ENCODE data around the gene ZNF750.

The ZNF750 gene

GRCh38 chr17:82874011-82874835 lies 34.4 kb upstream of the ZNF750 start:
- H3K36me3 ChIP-seq (ENCODE audit: control insufficient read depth in 1 of 2, insufficient read depth in 2 of 2, low read length in 2 of 2) = peaks cover 13% of the 10 kb centered on the region in 2 experiments
- no peak overlapping the region for H3K4me3 ChIP-seq (ENCODE audit: low read depth, low read length)
- H2BK120ac ChIP-seq (ENCODE audit: insufficient read depth, low read length, poor library complexity) = peak overlapping the region; percentile 30
- no CpG with 5 or more reads among the region's 34 CpGs for WGBS (ENCODE audit: extremely low coverage, insufficient coverage, insufficient read length)
- H3K4me2 ChIP-seq (ENCODE audit: low read length) = no peak overlapping the region
- H3K27ac ChIP-seq (ENCODE audit: low read depth, low read length) = no peak overlapping the region
- H4K12ac ChIP-seq (ENCODE audit: low read depth, low read length) = no peak overlapping the region
- H3K23ac ChIP-seq (ENCODE audit: low read length) = no peak overlapping the region
- H3K27me3 ChIP-seq (ENCODE audit: insufficient read depth, low read length) = no peaks in the 10 kb centered on the region
- peak overlapping the region; percentile 60 for H2BK12ac ChIP-seq (ENCODE audit: low read length)
- H3K9me3 ChIP-seq (ENCODE audit: insufficient read depth, low read depth, low read length) = peaks cover 1% of the 10 kb centered on the region
- peak overlapping the region; percentile 42 for H3K14ac ChIP-seq (ENCODE audit: low read length)
- H4K8ac ChIP-seq (ENCODE audit: low read depth, low read length) = no peak overlapping the region
- no peak overlapping the region for H2BK5ac ChIP-seq (ENCODE audit: low read depth, low read length, poor library complexity)
- peak overlapping the region; percentile 17 for H3K4ac ChIP-seq (ENCODE audit: low read depth, low read length)
- H3K4me1 ChIP-seq (ENCODE audit: control insufficient read depth in 1 of 2, insufficient read depth in 2 of 2, low read length in 2 of 2) = peaks cover 13 to 19% of the 10 kb centered on the region in 2 experiments
- peak; percentile 91 to 94 for DNase-seq
- peak overlapping the region; percentile 48 for H3K18ac ChIP-seq (ENCODE audit: low read length)
- peak overlapping the region; percentile 66 for H2AK5ac ChIP-seq (ENCODE audit: low read length)
- H2AFZ ChIP-seq (ENCODE audit: insufficient read depth, low read length, poor library complexity) = no peak overlapping the region
- no peaks in the 10 kb centered on the region for H3K79me2 ChIP-seq (ENCODE audit: control insufficient read depth, insufficient read depth, low read length, poor library complexity)
- peaks cover 15% of the 10 kb centered on the region for H3K79me1 ChIP-seq (ENCODE audit: low read length)
- H4K91ac ChIP-seq (ENCODE audit: low read depth, low read length) = peak overlapping the region; percentile 53
- H3K9ac ChIP-seq (ENCODE audit: low read length) = no peak overlapping the region

GRCh38 chr17:82873521-82873920 lies 33.7 kb upstream of the ZNF750 start:
- Histone ChIP-seq H3K9ac (ENCODE audit: low read length) (no peak overlapping the region), H3K23ac (ENCODE audit: low read length) (no peak overlapping the region), H3K4me1 (ENCODE audit: control insufficient read depth in 1 of 2, insufficient read depth in 2 of 2, low read length in 2 of 2) (peaks cover 13 to 19% of the 10 kb centered on the region in 2 experiments), H4K12ac (ENCODE audit: low read depth, low read length) (no peak overlapping the region), H4K91ac (ENCODE audit: low read depth, low read length) (peak overlapping the region; percentile 53), H3K4me2 (ENCODE audit: low read length) (no peak overlapping the region), H2BK5ac (ENCODE audit: low read depth, low read length, poor library complexity) (no peak overlapping the region), H4K8ac (ENCODE audit: low read depth, low read length) (no peak overlapping the region), H2BK12ac (ENCODE audit: low read length) (no peak overlapping the region), H3K79me1 (ENCODE audit: low read length) (peaks cover 15% of the 10 kb centered on the region), H3K14ac (ENCODE audit: low read length) (no peak overlapping the region), H3K4me3 (ENCODE audit: low read depth, low read length) (no peak overlapping the region), H2BK120ac (ENCODE audit: insufficient read depth, low read length, poor library complexity) (no peak overlapping the region), H3K36me3 (ENCODE audit: control insufficient read depth in 1 of 2, insufficient read depth in 2 of 2, low read length in 2 of 2) (peaks cover 11 to 13% of the 10 kb centered on the region in 2 experiments), H2AFZ (ENCODE audit: insufficient read depth, low read length, poor library complexity) (no peak overlapping the region), H2AK5ac (ENCODE audit: low read length) (no peak overlapping the region), H3K27ac (ENCODE audit: low read depth, low read length) (no peak overlapping the region), H3K79me2 (ENCODE audit: control insufficient read depth, insufficient read depth, low read length, poor library complexity) (no peaks in the 10 kb centered on the region), H3K4ac (ENCODE audit: low read depth, low read length) (no peak overlapping the region), H3K18ac (ENCODE audit: low read length) (no peak overlapping the region), H3K9me3 (ENCODE audit: insufficient read depth, low read depth, low read length) (no peaks in the 10 kb centered on the region), H3K27me3 (ENCODE audit: insufficient read depth, low read length) (no peaks in the 10 kb centered on the region)
- no peak for DNase-seq
- no CpG with 5 or more reads among the region's 19 CpGs for whole genome bisulfite sequencing (ENCODE audit: extremely low coverage, insufficient coverage, insufficient read length)

- Histone ChIP-seq H3K4ac (ENCODE audit: low read depth, low read length) (no peak overlapping the region), H3K79me2 (ENCODE audit: control insufficient read depth, insufficient read depth, low read length, poor library complexity) (no peaks in the 10 kb centered on the region), H3K4me3 (ENCODE audit: low read depth, low read length) (no peak overlapping the region), H3K36me3 (ENCODE audit: control insufficient read depth in 1 of 2, insufficient read depth in 2 of 2, low read length in 2 of 2) (peaks cover 11 to 13% of the 10 kb centered on the region in 2 experiments), H4K12ac (ENCODE audit: low read depth, low read length) (no peak overlapping the region), H3K4me1 (ENCODE audit: control insufficient read depth in 1 of 2, insufficient read depth in 2 of 2, low read length in 2 of 2) (peaks cover 13 to 19% of the 10 kb centered on the region in 2 experiments), H3K27ac (ENCODE audit: low read depth, low read length) (no peak overlapping the region), H3K23ac (ENCODE audit: low read length) (no peak overlapping the region), H3K18ac (ENCODE audit: low read length) (no peak overlapping the region), H2BK120ac (ENCODE audit: insufficient read depth, low read length, poor library complexity) (no peak overlapping the region), H2AK5ac (ENCODE audit: low read length) (peak overlapping the region; percentile 49), H2BK12ac (ENCODE audit: low read length) (no peak overlapping the region), H3K9ac (ENCODE audit: low read length) (no peak overlapping the region), H4K91ac (ENCODE audit: low read depth, low read length) (peak overlapping the region; percentile 26), H2BK5ac (ENCODE audit: low read depth, low read length, poor library complexity) (no peak overlapping the region), H4K8ac (ENCODE audit: low read depth, low read length) (no peak overlapping the region), H3K9me3 (ENCODE audit: insufficient read depth, low read depth, low read length) (no peaks in the 10 kb centered on the region), H3K14ac (ENCODE audit: low read length) (no peak overlapping the region), H3K27me3 (ENCODE audit: insufficient read depth, low read length) (no peaks in the 10 kb centered on the region), H3K4me2 (ENCODE audit: low read length) (no peak overlapping the region), H2AFZ (ENCODE audit: insufficient read depth, low read length, poor library complexity) (no peak overlapping the region), H3K79me1 (ENCODE audit: low read length) (peaks cover 15% of the 10 kb centered on the region)
- DNase-seq = no peak
- WGBS (ENCODE audit: extremely low coverage, insufficient coverage, insufficient read length) = no CpG with 5 or more reads among the region's 33 CpGs
These were observed 33.0 kb upstream of the ZNF750 start for GRCh38 chr17:82872591-82873520.

- H3K18ac ChIP-seq (ENCODE audit: low read length) = no peak overlapping the region
- H4K91ac ChIP-seq (ENCODE audit: low read depth, low read length) = no peak overlapping the region
- no peaks in the 10 kb centered on the region for H3K27me3 ChIP-seq (ENCODE audit: insufficient read depth, low read length)
- no peak overlapping the region for H2BK120ac ChIP-seq (ENCODE audit: insufficient read depth, low read length, poor library complexity)
- no peak overlapping the region for H3K4ac ChIP-seq (ENCODE audit: low read depth, low read length)
- no peak overlapping the region for H2BK12ac ChIP-seq (ENCODE audit: low read length)
- H3K4me3 ChIP-seq (ENCODE audit: low read depth, low read length) = no peak overlapping the region
- H2AFZ ChIP-seq (ENCODE audit: insufficient read depth, low read length, poor library complexity) = no peak overlapping the region
- H3K79me1 ChIP-seq (ENCODE audit: low read length) = peaks cover 20% of the 10 kb centered on the region
- no CpG with 5 or more reads among the region's 41 CpGs for WGBS (ENCODE audit: extremely low coverage, insufficient coverage, insufficient read length)
- H3K27ac ChIP-seq (ENCODE audit: low read depth, low read length) = no peak overlapping the region
- H3K14ac ChIP-seq (ENCODE audit: low read length) = no peak overlapping the region
- H3K36me3 ChIP-seq (ENCODE audit: control insufficient read depth in 1 of 2, insufficient read depth in 2 of 2, low read length in 2 of 2) = peaks cover 11 to 13% of the 10 kb centered on the region in 2 experiments
- H3K9ac ChIP-seq (ENCODE audit: low read length) = no peak overlapping the region
- no peaks in the 10 kb centered on the region for H3K79me2 ChIP-seq (ENCODE audit: control insufficient read depth, insufficient read depth, low read length, poor library complexity)
- H2AK5ac ChIP-seq (ENCODE audit: low read length) = no peak overlapping the region
- H4K8ac ChIP-seq (ENCODE audit: low read depth, low read length) = no peak overlapping the region
- H3K4me2 ChIP-seq (ENCODE audit: low read length) = no peak overlapping the region
- no peak overlapping the region for H3K23ac ChIP-seq (ENCODE audit: low read length)
- no peak for DNase-seq
- H3K4me1 ChIP-seq (ENCODE audit: control insufficient read depth in 1 of 2, insufficient read depth in 2 of 2, low read length in 2 of 2) = peaks cover 17 to 23% of the 10 kb centered on the region in 2 experiments
- no peak overlapping the region for H2BK5ac ChIP-seq (ENCODE audit: low read depth, low read length, poor library complexity)
- H4K12ac ChIP-seq (ENCODE audit: low read depth, low read length) = no peak overlapping the region
- no peaks in the 10 kb centered on the region for H3K9me3 ChIP-seq (ENCODE audit: insufficient read depth, low read depth, low read length)
These were observed 32.1 kb upstream of the ZNF750 start for GRCh38 chr17:82871776-82872561.
